ENCODE measurements around the gene BSDC1. TPM values are rescaled to one million over a fixed set of nuclear protein-coding genes. Genes with fewer than 3 reads are reported as not detected.

BSDC1 gene
- total and polyA plus RNA-seq, 2 donors = 35.3 to 36.6 TPM

- Histone ChIP-seq H3K27ac (ENCODE audit: low read depth in 1 of 2, low read length in 1 of 2) (no peak overlapping the region), H3K4me3 (ENCODE audit: low read length in 2 of 2) (no peak overlapping the region)
- WGBS = 98% methylated on average over 1 of the region's 1 CpG
These were observed 27.5 kb upstream of the BSDC1 start for GRCh38 chr1:32421775-32422174.

GRCh38 chr1:32414186-32414886, 20.1 kb upstream of the BSDC1 start:
- H3K27ac ChIP-seq (ENCODE audit: low read depth in 1 of 2, low read length in 1 of 2) = no peak overlapping the region
- peaks cover 2 to 6% of the 10 kb centered on the region in 2 donors for H3K9me3 ChIP-seq (ENCODE audit: control insufficient read depth in 2 of 2, insufficient read depth in 1 of 2, low read length in 1 of 2)
- H3K4me3 ChIP-seq (ENCODE audit: low read length in 2 of 2) = no peak overlapping the region
- no peaks in the 10 kb centered on the region for H3K36me3 ChIP-seq (ENCODE audit: control insufficient read depth in 2 of 2, insufficient read depth in 2 of 2, low read length in 1 of 2)
- no peak for DNase-seq (ENCODE audit: low read depth in 6 of 9, low spot score in 9 of 9)
- H3K27me3 ChIP-seq (ENCODE audit: control insufficient read depth in 2 of 2, insufficient read depth in 1 of 2, low read length in 1 of 2) = peaks cover 4% of the 10 kb centered on the region in 2 donors
- no peaks in the 10 kb centered on the region for H3K4me1 ChIP-seq (ENCODE audit: control insufficient read depth in 2 of 2, insufficient read depth in 2 of 2, low read length in 2 of 2)
- WGBS = 96% methylated on average over 8 of the region's 8 CpGs

More at GRCh38 chr1:32421775-32422174, 27.5 kb upstream of the BSDC1 start:
- no peaks in the 10 kb centered on the region for H3K36me3 ChIP-seq (ENCODE audit: control insufficient read depth in 2 of 2, insufficient read depth in 2 of 2, low read length in 1 of 2)
- no peak for DNase-seq (ENCODE audit: low read depth in 6 of 9, low spot score in 9 of 9)
- H3K9me3 ChIP-seq (ENCODE audit: control insufficient read depth in 2 of 2, insufficient read depth in 1 of 2, low read length in 1 of 2) = no peaks in the 10 kb centered on the region
- H3K27me3 ChIP-seq (ENCODE audit: control insufficient read depth in 2 of 2, insufficient read depth in 1 of 2, low read length in 1 of 2) = peaks cover 7 to 33% of the 10 kb centered on the region in 2 donors
- H3K4me1 ChIP-seq (ENCODE audit: control insufficient read depth in 2 of 2, insufficient read depth in 2 of 2, low read length in 2 of 2) = no peaks in the 10 kb centered on the region

- WGBS = 71% methylated on average over 10 of the region's 10 CpGs
- no peaks in the 10 kb centered on the region for H3K36me3 ChIP-seq (ENCODE audit: control insufficient read depth in 2 of 2, insufficient read depth in 2 of 2, low read length in 1 of 2)
- peaks cover 4% of the 10 kb centered on the region in 2 donors for H3K27me3 ChIP-seq (ENCODE audit: control insufficient read depth in 2 of 2, insufficient read depth in 1 of 2, low read length in 1 of 2)
- no peak overlapping the region for H3K4me3 ChIP-seq (ENCODE audit: low read length in 2 of 2)
- no peak overlapping the region for H3K27ac ChIP-seq (ENCODE audit: low read depth in 1 of 2, low read length in 1 of 2)
- no peaks in the 10 kb centered on the region for H3K4me1 ChIP-seq (ENCODE audit: control insufficient read depth in 2 of 2, insufficient read depth in 2 of 2, low read length in 2 of 2)
- H3K9me3 ChIP-seq (ENCODE audit: control insufficient read depth in 2 of 2, insufficient read depth in 1 of 2, low read length in 1 of 2) = peaks cover 2 to 6% of the 10 kb centered on the region in 2 donors
- peak; percentile 24 to 85 (median 66) for DNase-seq (ENCODE audit: low read depth in 6 of 9, low spot score in 9 of 9)
These were observed 19.4 kb upstream of the BSDC1 start for GRCh38 chr1:32413507-32414185.

- no peak for DNase-seq (ENCODE audit: low read depth in 6 of 9, low spot score in 9 of 9)
- Histone ChIP-seq H3K36me3 (ENCODE audit: control insufficient read depth in 2 of 2, insufficient read depth in 2 of 2, low read length in 1 of 2) (no peaks in the 10 kb centered on the region), H3K27me3 (ENCODE audit: control insufficient read depth in 2 of 2, insufficient read depth in 1 of 2, low read length in 1 of 2) (peaks cover 4% of the 10 kb centered on the region in 2 donors), H3K4me3 (ENCODE audit: low read length in 2 of 2) (no peak overlapping the region), H3K4me1 (ENCODE audit: control insufficient read depth in 2 of 2, insufficient read depth in 2 of 2, low read length in 2 of 2) (no peaks in the 10 kb centered on the region), H3K27ac (ENCODE audit: low read depth in 1 of 2, low read length in 1 of 2) (no peak overlapping the region), H3K9me3 (ENCODE audit: control insufficient read depth in 2 of 2, insufficient read depth in 1 of 2, low read length in 1 of 2) (peaks cover 2 to 6% of the 10 kb centered on the region in 2 donors)
These were observed 17.0 kb upstream of the BSDC1 start for GRCh38 chr1:32411261-32411660.

- DNase-seq (ENCODE audit: low read depth in 6 of 9, low spot score in 9 of 9) = no peak
- H3K27ac ChIP-seq (ENCODE audit: low read depth in 1 of 2, low read length in 1 of 2) = no peak overlapping the region
- 95% methylated on average over 4 of the region's 4 CpGs for WGBS
- no peaks in the 10 kb centered on the region for H3K36me3 ChIP-seq (ENCODE audit: control insufficient read depth in 2 of 2, insufficient read depth in 2 of 2, low read length in 1 of 2)
- no peaks in the 10 kb centered on the region for H3K9me3 ChIP-seq (ENCODE audit: control insufficient read depth in 2 of 2, insufficient read depth in 1 of 2, low read length in 1 of 2)
- H3K27me3 ChIP-seq (ENCODE audit: control insufficient read depth in 2 of 2, insufficient read depth in 1 of 2, low read length in 1 of 2) = peaks cover 4% of the 10 kb centered on the region in 2 donors
- H3K4me3 ChIP-seq (ENCODE audit: low read length in 2 of 2) = no peak overlapping the region
- no peaks in the 10 kb centered on the region for H3K4me1 ChIP-seq (ENCODE audit: control insufficient read depth in 2 of 2, insufficient read depth in 2 of 2, low read length in 2 of 2)
These were observed 12.4 kb upstream of the BSDC1 start for GRCh38 chr1:32406629-32407111.

- H3K36me3 ChIP-seq (ENCODE audit: control insufficient read depth in 2 of 2, insufficient read depth in 2 of 2, low read length in 1 of 2) = no peaks in the 10 kb centered on the region
- H3K4me3 ChIP-seq (ENCODE audit: low read length in 2 of 2) = no peak overlapping the region
- WGBS = 95% methylated on average over 4 of the region's 4 CpGs
- peaks cover 0 to 2% of the 10 kb centered on the region in 2 donors for H3K27me3 ChIP-seq (ENCODE audit: control insufficient read depth in 2 of 2, insufficient read depth in 1 of 2, low read length in 1 of 2)
- no peak overlapping the region for H3K27ac ChIP-seq (ENCODE audit: low read depth in 1 of 2, low read length in 1 of 2)
- H3K9me3 ChIP-seq (ENCODE audit: control insufficient read depth in 2 of 2, insufficient read depth in 1 of 2, low read length in 1 of 2) = no peaks in the 10 kb centered on the region
- no peak for DNase-seq (ENCODE audit: low read depth in 6 of 9, low spot score in 9 of 9)
- H3K4me1 ChIP-seq (ENCODE audit: control insufficient read depth in 2 of 2, insufficient read depth in 2 of 2, low read length in 2 of 2) = peaks cover 2 to 3% of the 10 kb centered on the region in 2 donors
These were observed 11.6 kb upstream of the BSDC1 start for GRCh38 chr1:32405672-32406467.

- Histone ChIP-seq H3K9me3 (ENCODE audit: control insufficient read depth in 2 of 2, insufficient read depth in 1 of 2, low read length in 1 of 2) (no peaks in the 10 kb centered on the region), H3K27ac (ENCODE audit: low read depth in 1 of 2, low read length in 1 of 2) (no peak overlapping the region), H3K4me3 (ENCODE audit: low read length in 2 of 2) (no peak overlapping the region), H3K4me1 (ENCODE audit: control insufficient read depth in 2 of 2, insufficient read depth in 2 of 2, low read length in 2 of 2) (peaks cover 2 to 4% of the 10 kb centered on the region in 2 donors), H3K36me3 (ENCODE audit: control insufficient read depth in 2 of 2, insufficient read depth in 2 of 2, low read length in 1 of 2) (no peaks in the 10 kb centered on the region), H3K27me3 (ENCODE audit: control insufficient read depth in 2 of 2, insufficient read depth in 1 of 2, low read length in 1 of 2) (no peaks in the 10 kb centered on the region)
- no peak for DNase-seq (ENCODE audit: low read depth in 6 of 9, low spot score in 9 of 9)
- 49% methylated on average over 2 of the region's 2 CpGs for WGBS
These were observed 10.7 kb upstream of the BSDC1 start for GRCh38 chr1:32404946-32405345.

GRCh38 chr1:32400876-32401631, 6.8 kb upstream of the BSDC1 start:
- Histone ChIP-seq H3K4me1 (ENCODE audit: control insufficient read depth in 2 of 2, insufficient read depth in 2 of 2, low read length in 2 of 2) (peaks cover 2 to 4% of the 10 kb centered on the region in 2 donors), H3K27ac (ENCODE audit: low read depth in 1 of 2, low read length in 1 of 2) (no peak overlapping the region), H3K27me3 (ENCODE audit: control insufficient read depth in 2 of 2, insufficient read depth in 1 of 2, low read length in 1 of 2) (no peaks in the 10 kb centered on the region), H3K36me3 (ENCODE audit: control insufficient read depth in 2 of 2, insufficient read depth in 2 of 2, low read length in 1 of 2) (no peaks in the 10 kb centered on the region), H3K9me3 (ENCODE audit: control insufficient read depth in 2 of 2, insufficient read depth in 1 of 2, low read length in 1 of 2) (no peaks in the 10 kb centered on the region), H3K4me3 (ENCODE audit: low read length in 2 of 2) (no peak overlapping the region)
- peak in 6 of 9 donors; percentile 27 to 62 (median 42) for DNase-seq (ENCODE audit: low read depth in 6 of 9, low spot score in 9 of 9)
- WGBS = 53% methylated on average over 13 of the region's 13 CpGs
